22Rv1 (cell line): ENCODE measurements around the gene CWF19L1.

Source experiments
- ZFX ChIP-seq: fragments of 450-650 bp; IDR thresholded peaks from 2 replicates; pipeline ENCODE4 v1.6.1; 2017; ENCODE audit warnings: antibody characterized with exemption, borderline replicate concordance
- TF ChIP-seq, protein P1 (sequence below): fragments of 450-650 bp; IDR thresholded peaks from 2 replicates; pipeline ENCODE4 v1.5.1; 2017; ENCODE audit warnings: mild to moderate bottlenecking

- TF ChIP-seq, protein P1, sequence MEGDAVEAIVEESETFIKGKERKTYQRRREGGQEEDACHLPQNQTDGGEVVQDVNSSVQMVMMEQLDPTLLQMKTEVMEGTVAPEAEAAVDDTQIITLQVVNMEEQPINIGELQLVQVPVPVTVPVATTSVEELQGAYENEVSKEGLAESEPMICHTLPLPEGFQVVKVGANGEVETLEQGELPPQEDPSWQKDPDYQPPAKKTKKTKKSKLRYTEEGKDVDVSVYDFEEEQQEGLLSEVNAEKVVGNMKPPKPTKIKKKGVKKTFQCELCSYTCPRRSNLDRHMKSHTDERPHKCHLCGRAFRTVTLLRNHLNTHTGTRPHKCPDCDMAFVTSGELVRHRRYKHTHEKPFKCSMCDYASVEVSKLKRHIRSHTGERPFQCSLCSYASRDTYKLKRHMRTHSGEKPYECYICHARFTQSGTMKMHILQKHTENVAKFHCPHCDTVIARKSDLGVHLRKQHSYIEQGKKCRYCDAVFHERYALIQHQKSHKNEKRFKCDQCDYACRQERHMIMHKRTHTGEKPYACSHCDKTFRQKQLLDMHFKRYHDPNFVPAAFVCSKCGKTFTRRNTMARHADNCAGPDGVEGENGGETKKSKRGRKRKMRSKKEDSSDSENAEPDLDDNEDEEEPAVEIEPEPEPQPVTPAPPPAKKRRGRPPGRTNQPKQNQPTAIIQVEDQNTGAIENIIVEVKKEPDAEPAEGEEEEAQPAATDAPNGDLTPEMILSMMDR: no peak
- TF ChIP-seq ZFX: no peak
Measured at GRCh38 chr10:100216006-100216405, 51.4 kb downstream of the CWF19L1 start.
